Esophagus squamous epithelium (tissue), 4 donors: ENCODE data around the gene NUDT3.

Experiments used
- CTCF ChIP-seq, 6 experiments: fragments of 450-650 bp in 4 of 6; fragments of 200-600 bp in 2 of 6; sonication (generic) in 2 of 6; IDR thresholded peaks; one replicate each; pipeline ENCODE4 v1.5.1; 2016 to 2019; ENCODE audit warnings: antibody characterized with exemption in 6 of 6, mild to moderate bottlenecking in 4 of 6, moderate library complexity in 4 of 6
- POLR2A ChIP-seq, 4 donors: fragments of 450-650 bp; IDR thresholded peaks; one replicate each; pipeline ENCODE4 v1.6.1; 2017; ENCODE audit warnings: antibody characterized with exemption in 4 of 4, mild to moderate bottlenecking in 4 of 4, moderate library complexity in 3 of 4

DNA sequence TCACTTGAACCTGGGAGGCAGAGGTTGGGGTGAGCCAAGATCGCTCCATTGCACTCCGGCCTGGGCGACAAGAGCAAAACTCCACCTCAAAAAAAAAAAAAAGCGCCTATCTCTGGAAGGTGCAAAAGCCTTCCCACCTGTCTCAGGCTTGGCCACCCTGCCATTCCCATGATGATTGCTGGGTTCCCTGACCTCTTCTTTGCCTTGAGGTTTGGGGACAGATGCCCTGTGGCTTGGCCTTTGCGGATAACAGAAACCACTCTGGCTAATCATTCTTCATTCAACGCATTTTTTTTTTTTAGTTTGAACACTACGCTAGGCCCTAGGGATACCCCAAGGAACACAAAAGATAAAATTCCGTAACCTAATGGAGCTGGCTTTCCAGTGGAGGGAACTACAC lies 162.6 kb downstream of the NUDT3 start:
- TF ChIP-seq CTCF (IDR thresholded peaks at IDR 0.05) (no peak), POLR2A (IDR thresholded peaks at IDR 0.05) (no peak)
